HEK293 (cell line): Measurements from ENCODE around the gene TSPO.

Source experiments
- CTCF ChIA-PET: fragments of 350-600 bp; formaldehyde crosslinking; extraction: SDS; loops from one replicate; lab custom pipeline; 2021; ENCODE audit warnings: antibody characterized with exemption; lab: Yijun Ruan, JAX
- POLR2A ChIA-PET: fragments of 300-600 bp; formaldehyde crosslinking; extraction: SDS; loops from one replicate; lab custom pipeline; 2020; ENCODE audit warnings: antibody characterized with exemption, inconsistent platforms; lab: Yijun Ruan, JAX
- H3K27ac ChIP-seq: fragments of 200-500 bp; sonication (Bioruptor generic); 2 replicates; pipeline ENCODE4 v1.5.1; 2014; ENCODE audit warnings: low read depth, low read length, control low read depth, inconsistent platforms; ENCODE audit errors: extremely low read depth
- H3K36me3 ChIP-seq, 2 experiments: fragments of 200-500 bp in 1 of 2; sonication (Bioruptor generic) in 1 of 2; 1 replicate in 1 of 2; 2 replicates in 1 of 2; pipeline ENCODE4 v1.5.1; 2014 to 2017; ENCODE audit warnings: inconsistent platforms in 2 of 2, low read length in 2 of 2; ENCODE audit not compliant: control insufficient read depth in 2 of 2, insufficient read depth in 1 of 2
- H3K4me1 ChIP-seq: fragments of 200-500 bp; sonication (Bioruptor generic); 2 replicates; pipeline ENCODE4 v1.5.1; 2014; ENCODE audit warnings: mild to moderate bottlenecking, low read length, inconsistent platforms; ENCODE audit not compliant: control insufficient read depth, insufficient read depth
- H3K4me3 ChIP-seq: 2 replicates; pipeline ENCODE4 v1.5.1; 2011; ENCODE audit warnings: low read depth, mild to moderate bottlenecking, control low read depth, low read length, moderate library complexity
- H3K9me3 ChIP-seq: fragments of 200-500 bp; sonication (Bioruptor generic); 2 replicates; pipeline ENCODE4 v1.5.1; 2014; ENCODE audit warnings: low read depth, low read length, inconsistent platforms; ENCODE audit not compliant: control insufficient read depth, insufficient read depth
- BCL11B ChIP-seq: fragments of 450-650 bp; formaldehyde crosslinking; IDR thresholded peaks from 2 replicates; pipeline ENCODE4 v1.5.1; 2016; ENCODE audit warnings: low read depth, missing biosample characterization, missing genetic modification characterization
- KLF16 ChIP-seq: fragments of 450-650 bp; formaldehyde crosslinking; IDR thresholded peaks from 2 replicates; pipeline ENCODE4 v1.5.1; 2017; ENCODE audit warnings: missing biosample characterization, missing genetic modification characterization
- MZF1 ChIP-seq: fragments of 450-650 bp; formaldehyde crosslinking; IDR thresholded peaks from 2 replicates; pipeline ENCODE4 v1.5.1; 2017; ENCODE audit warnings: missing biosample characterization, missing genetic modification characterization, borderline replicate concordance
- SETDB1 ChIP-seq: IDR thresholded peaks from one replicate; pipeline ENCODE4 v1.6.1; 2017; ENCODE audit warnings: mild to moderate bottlenecking, low read length, moderate library complexity, mixed read lengths; ENCODE audit not compliant: insufficient read length
- WT1 ChIP-seq: fragments of 450-650 bp; formaldehyde crosslinking; IDR thresholded peaks from 2 replicates; pipeline ENCODE4 v1.5.1; 2016; ENCODE audit warnings: missing biosample characterization, missing genetic modification characterization
- ZBTB7A ChIP-seq: fragments of 450-650 bp; formaldehyde crosslinking; IDR thresholded peaks from 2 replicates; pipeline ENCODE4 v1.5.1; 2016; ENCODE audit warnings: low read depth, missing biosample characterization, missing genetic modification characterization
- ZNF2 ChIP-seq: fragments of 450-650 bp; formaldehyde crosslinking; IDR thresholded peaks from 2 replicates; pipeline ENCODE4 v1.5.1; 2016; ENCODE audit warnings: missing biosample characterization, missing genetic modification characterization
- ZNF214 ChIP-seq: fragments of 450-650 bp; formaldehyde crosslinking; IDR thresholded peaks from 2 replicates; pipeline ENCODE4 v1.5.1; 2017; ENCODE audit warnings: missing biosample characterization, mild to moderate bottlenecking, missing genetic modification characterization, borderline replicate concordance
- ZNF473 ChIP-seq: fragments of 450-650 bp; formaldehyde crosslinking; IDR thresholded peaks from 2 replicates; pipeline ENCODE4 v1.5.1; 2017; ENCODE audit warnings: missing biosample characterization, missing genetic modification characterization
- ZNF549 ChIP-seq: fragments of 450-650 bp; IDR thresholded peaks from 2 replicates; pipeline ENCODE4 v1.5.1; 2018; ENCODE audit warnings: missing biosample characterization, missing genetic modification characterization, mild to moderate bottlenecking, inconsistent platforms, moderate library complexity
- ZNF670 ChIP-seq: fragments of 450-650 bp; formaldehyde crosslinking; IDR thresholded peaks from 2 replicates; pipeline ENCODE4 v1.5.1; 2016; ENCODE audit warnings: missing biosample characterization, missing genetic modification characterization, low read depth
- ZNF701 ChIP-seq: fragments of 450-650 bp; formaldehyde crosslinking; IDR thresholded peaks from 2 replicates; pipeline ENCODE4 v1.5.1; 2016; ENCODE audit warnings: missing biosample characterization, missing genetic modification characterization
- TF ChIP-seq, protein P1 (sequence below): fragments of 450-650 bp; formaldehyde crosslinking; IDR thresholded peaks from 2 replicates; pipeline ENCODE4 v1.5.1; 2016; ENCODE audit warnings: missing biosample characterization, missing genetic modification characterization, borderline replicate concordance
- TF ChIP-seq, protein P2 (sequence below): fragments of 450-650 bp; formaldehyde crosslinking; IDR thresholded peaks from 2 replicates; pipeline ENCODE4 v1.5.1; 2016; ENCODE audit warnings: missing biosample characterization, missing genetic modification characterization
- TF ChIP-seq, protein P3 (sequence below): fragments of 450-650 bp; formaldehyde crosslinking; IDR thresholded peaks from 2 replicates; pipeline ENCODE4 v1.5.1; 2017; ENCODE audit warnings: missing biosample characterization, missing genetic modification characterization
- TF ChIP-seq, protein P4 (sequence below): fragments of 450-650 bp; formaldehyde crosslinking; optimal IDR thresholded peaks from 2 replicates; pipeline ENCODE3; 2016; ENCODE audit warnings: missing biosample characterization, mild to moderate bottlenecking, missing genetic modification characterization
- TF ChIP-seq, protein P5 (sequence below): fragments of 450-650 bp; formaldehyde crosslinking; IDR thresholded peaks from 2 replicates; pipeline ENCODE4 v1.5.1; 2016; ENCODE audit warnings: missing biosample characterization, missing genetic modification characterization

TSPO gene

DNA sequence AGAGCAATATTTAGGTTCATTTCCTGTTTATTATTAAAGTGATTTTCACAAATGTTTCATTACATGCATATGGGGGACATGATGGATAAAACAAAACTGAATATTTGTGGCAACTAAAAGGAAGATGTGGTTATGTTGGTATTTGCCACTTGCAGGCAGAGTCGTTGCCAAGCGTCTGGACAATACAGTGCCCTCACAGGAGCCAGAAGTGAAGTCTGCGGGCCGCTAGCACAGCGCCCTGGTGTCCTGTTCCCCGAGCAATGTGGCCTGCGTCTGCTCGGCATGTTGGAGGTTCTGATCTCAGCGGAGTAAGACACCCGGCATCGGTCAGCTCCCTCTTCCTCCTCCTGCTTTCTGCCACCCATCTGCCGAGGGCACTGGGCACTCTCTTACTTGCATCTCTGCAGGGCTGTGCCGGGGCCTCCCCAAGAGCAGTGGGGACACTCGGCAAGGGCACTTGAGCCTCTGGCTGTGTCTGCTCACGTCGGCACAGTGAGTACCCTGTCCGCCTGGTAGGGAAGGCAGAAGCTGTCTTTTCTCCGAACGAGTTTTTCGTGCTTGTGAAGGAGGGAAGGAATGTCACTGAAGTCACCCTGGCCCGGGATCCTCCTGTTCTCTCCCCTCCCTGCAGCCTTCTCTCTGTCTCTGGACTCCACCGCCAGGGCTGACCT, 46.0 kb downstream of the TSPO start:
- POLR2A ChIA-PET = interaction anchor here (0.6 to 0.8 kb wide), 2 partner anchors 10 to 445 kb away, joined by 3 read pairs; no protein-coding TSS in a partner anchor
- TF ChIP-seq BCL11B (tag by site-specific recombination) (no peak), ZNF670 (tag by site-specific recombination) (no peak), ZNF214 (tag by site-specific recombination) (no peak), ZNF2 (no peak), ZNF549 (tag by site-specific recombination) (no peak)
- TF ChIP-seq, all 188 proteins: peak for 0

DNA sequence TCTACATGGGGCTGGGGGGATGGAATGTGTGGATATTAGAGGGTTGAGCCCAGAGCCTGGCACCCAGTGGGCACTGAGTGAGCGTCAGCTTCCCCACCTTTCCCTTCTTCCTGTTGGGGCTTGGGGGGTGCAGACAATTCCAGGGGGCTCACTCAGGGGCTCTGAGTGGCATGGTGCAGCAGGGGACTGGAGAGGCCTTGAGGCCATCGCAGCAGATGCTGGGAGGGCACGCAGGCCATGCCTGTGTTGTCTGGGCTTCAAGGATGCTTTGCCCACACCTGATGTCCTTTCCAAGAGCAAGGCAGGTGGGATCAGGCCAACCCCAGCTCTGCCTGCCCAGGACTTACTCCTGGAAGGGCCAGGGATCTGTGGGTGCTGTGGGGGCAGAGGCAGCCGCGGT, 46.8 kb downstream of the TSPO start:
- ChIA-PET POLR2A (interaction anchor here (0.8 kb wide), 1 partner anchor 11 kb away, joined by 3 read pairs; no protein-coding TSS in a partner anchor), CTCF (interaction anchor here (1.1 kb wide), 1 partner anchor 10 kb away, joined by 4 read pairs; no protein-coding TSS in a partner anchor)
- H3K4me1 ChIP-seq = no peaks in the 10 kb centered on the region
- H3K36me3 ChIP-seq = no peaks in the 10 kb centered on the region
- H3K27ac ChIP-seq = no peak overlapping the region
- TF ChIP-seq ZNF670 (tag by site-specific recombination) (no peak), ZBTB7A (tag by site-specific recombination) (no peak)
- TF ChIP-seq, protein P1, sequence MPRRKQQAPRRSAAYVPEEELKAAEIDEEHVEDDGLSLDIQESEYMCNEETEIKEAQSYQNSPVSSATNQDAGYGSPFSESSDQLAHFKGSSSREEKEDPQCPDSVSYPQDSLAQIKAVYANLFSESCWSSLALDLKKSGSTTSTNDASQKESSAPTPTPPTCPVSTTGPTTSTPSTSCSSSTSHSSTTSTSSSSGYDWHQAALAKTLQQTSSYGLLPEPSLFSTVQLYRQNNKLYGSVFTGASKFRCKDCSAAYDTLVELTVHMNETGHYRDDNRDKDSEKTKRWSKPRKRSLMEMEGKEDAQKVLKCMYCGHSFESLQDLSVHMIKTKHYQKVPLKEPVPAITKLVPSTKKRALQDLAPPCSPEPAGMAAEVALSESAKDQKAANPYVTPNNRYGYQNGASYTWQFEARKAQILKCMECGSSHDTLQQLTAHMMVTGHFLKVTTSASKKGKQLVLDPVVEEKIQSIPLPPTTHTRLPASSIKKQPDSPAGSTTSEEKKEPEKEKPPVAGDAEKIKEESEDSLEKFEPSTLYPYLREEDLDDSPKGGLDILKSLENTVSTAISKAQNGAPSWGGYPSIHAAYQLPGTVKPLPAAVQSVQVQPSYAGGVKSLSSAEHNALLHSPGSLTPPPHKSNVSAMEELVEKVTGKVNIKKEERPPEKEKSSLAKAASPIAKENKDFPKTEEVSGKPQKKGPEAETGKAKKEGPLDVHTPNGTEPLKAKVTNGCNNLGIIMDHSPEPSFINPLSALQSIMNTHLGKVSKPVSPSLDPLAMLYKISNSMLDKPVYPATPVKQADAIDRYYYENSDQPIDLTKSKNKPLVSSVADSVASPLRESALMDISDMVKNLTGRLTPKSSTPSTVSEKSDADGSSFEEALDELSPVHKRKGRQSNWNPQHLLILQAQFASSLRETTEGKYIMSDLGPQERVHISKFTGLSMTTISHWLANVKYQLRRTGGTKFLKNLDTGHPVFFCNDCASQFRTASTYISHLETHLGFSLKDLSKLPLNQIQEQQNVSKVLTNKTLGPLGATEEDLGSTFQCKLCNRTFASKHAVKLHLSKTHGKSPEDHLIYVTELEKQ (tag by site-specific recombination) = no peak
- TF ChIP-seq, protein P2, sequence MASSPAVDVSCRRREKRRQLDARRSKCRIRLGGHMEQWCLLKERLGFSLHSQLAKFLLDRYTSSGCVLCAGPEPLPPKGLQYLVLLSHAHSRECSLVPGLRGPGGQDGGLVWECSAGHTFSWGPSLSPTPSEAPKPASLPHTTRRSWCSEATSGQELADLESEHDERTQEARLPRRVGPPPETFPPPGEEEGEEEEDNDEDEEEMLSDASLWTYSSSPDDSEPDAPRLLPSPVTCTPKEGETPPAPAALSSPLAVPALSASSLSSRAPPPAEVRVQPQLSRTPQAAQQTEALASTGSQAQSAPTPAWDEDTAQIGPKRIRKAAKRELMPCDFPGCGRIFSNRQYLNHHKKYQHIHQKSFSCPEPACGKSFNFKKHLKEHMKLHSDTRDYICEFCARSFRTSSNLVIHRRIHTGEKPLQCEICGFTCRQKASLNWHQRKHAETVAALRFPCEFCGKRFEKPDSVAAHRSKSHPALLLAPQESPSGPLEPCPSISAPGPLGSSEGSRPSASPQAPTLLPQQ (tag by site-specific recombination) = no peak
- TF ChIP-seq, protein P3, sequence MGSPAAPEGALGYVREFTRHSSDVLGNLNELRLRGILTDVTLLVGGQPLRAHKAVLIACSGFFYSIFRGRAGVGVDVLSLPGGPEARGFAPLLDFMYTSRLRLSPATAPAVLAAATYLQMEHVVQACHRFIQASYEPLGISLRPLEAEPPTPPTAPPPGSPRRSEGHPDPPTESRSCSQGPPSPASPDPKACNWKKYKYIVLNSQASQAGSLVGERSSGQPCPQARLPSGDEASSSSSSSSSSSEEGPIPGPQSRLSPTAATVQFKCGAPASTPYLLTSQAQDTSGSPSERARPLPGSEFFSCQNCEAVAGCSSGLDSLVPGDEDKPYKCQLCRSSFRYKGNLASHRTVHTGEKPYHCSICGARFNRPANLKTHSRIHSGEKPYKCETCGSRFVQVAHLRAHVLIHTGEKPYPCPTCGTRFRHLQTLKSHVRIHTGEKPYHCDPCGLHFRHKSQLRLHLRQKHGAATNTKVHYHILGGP (tag by site-specific recombination) = no peak
- no peak overlapping the region for H3K4me3 ChIP-seq
- no peaks in the 10 kb centered on the region for H3K9me3 ChIP-seq

More for the DNA sequence above, 46.0 kb downstream of the TSPO start:
- no peaks in the 10 kb centered on the region for H3K4me1 ChIP-seq
- H3K9me3 ChIP-seq = no peaks in the 10 kb centered on the region
- H3K36me3 ChIP-seq = no peaks in the 10 kb centered on the region
- no peak overlapping the region for H3K27ac ChIP-seq
- CTCF ChIA-PET = interaction anchor here (0.7 to 1.1 kb wide), 3 partner anchors 9 to 187 kb away, joined by 3 to 4 read pairs (median 3); no protein-coding TSS in a partner anchor
- no peak overlapping the region for H3K4me3 ChIP-seq

DNA sequence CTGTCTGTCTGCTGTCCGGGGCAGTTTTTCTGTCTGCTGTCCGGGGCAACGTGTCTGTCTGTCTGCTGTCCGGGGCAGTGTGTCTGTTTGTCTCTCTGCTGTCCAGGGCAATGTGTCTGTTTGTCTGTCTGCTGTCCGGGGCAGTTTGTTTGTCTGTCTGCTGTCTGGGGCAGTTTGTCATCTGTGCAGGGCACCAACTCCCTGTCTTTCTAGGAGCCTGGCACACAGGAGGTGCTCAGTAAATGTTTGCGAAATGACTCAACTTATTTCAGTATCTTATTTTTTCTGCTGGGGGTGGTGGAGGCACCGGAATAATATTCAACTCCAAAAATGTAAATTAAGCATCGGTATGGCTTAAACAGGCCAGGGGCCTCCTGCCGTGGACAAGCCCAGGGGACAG, 47.6 kb downstream of the TSPO start:
- Histone ChIP-seq H3K4me3 (no peak overlapping the region), H3K9me3 (no peaks in the 10 kb centered on the region), H3K36me3 (no peaks in the 10 kb centered on the region), H3K27ac (no peak overlapping the region), H3K4me1 (no peaks in the 10 kb centered on the region)
- TF ChIP-seq ZNF701 (tag by site-specific recombination) (no peak), SETDB1 (no peak), WT1 (tag by site-specific recombination) (no peak), MZF1 (tag by site-specific recombination) (no peak), ZNF473 (tag by site-specific recombination) (no peak), KLF16 (tag by site-specific recombination) (no peak)
- TF ChIP-seq, protein P4, sequence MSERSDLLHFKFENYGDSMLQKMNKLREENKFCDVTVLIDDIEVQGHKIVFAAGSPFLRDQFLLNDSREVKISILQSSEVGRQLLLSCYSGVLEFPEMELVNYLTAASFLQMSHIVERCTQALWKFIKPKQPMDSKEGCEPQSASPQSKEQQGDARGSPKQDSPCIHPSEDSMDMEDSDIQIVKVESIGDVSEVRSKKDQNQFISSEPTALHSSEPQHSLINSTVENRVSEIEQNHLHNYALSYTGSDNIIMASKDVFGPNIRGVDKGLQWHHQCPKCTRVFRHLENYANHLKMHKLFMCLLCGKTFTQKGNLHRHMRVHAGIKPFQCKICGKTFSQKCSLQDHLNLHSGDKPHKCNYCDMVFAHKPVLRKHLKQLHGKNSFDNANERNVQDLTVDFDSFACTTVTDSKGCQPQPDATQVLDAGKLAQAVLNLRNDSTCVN (tag by site-specific recombination) = no peak
- TF ChIP-seq, protein P5, sequence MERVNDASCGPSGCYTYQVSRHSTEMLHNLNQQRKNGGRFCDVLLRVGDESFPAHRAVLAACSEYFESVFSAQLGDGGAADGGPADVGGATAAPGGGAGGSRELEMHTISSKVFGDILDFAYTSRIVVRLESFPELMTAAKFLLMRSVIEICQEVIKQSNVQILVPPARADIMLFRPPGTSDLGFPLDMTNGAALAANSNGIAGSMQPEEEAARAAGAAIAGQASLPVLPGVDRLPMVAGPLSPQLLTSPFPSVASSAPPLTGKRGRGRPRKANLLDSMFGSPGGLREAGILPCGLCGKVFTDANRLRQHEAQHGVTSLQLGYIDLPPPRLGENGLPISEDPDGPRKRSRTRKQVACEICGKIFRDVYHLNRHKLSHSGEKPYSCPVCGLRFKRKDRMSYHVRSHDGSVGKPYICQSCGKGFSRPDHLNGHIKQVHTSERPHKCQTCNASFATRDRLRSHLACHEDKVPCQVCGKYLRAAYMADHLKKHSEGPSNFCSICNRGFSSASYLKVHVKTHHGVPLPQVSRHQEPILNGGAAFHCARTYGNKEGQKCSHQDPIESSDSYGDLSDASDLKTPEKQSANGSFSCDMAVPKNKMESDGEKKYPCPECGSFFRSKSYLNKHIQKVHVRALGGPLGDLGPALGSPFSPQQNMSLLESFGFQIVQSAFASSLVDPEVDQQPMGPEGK (tag by site-specific recombination) = no peak
- ChIA-PET POLR2A (no interaction called here), CTCF (no interaction called here)
